ENCODE results near the gene DDO. TPM values are rescaled to one million over a fixed set of nuclear protein-coding genes. Genes with fewer than 3 reads are reported as not detected.

DDO gene
- total and polyA plus RNA-seq, 2 of the 8 experiments (the other 6 are each of a cell fraction or from before 2014, with no cell fraction given) = not detected

- 82% methylated on average over 5 of the region's 5 CpGs; no CpG with 5 or more reads in 1 of the 2 experiments for WGBS, 2 experiments (ENCODE audit: extremely low coverage in 1 of 2, insufficient coverage in 1 of 2, insufficient read length in 1 of 2, insufficient replicate concordance in 2 of 2, low coverage in 1 of 2, low lambda C conversion rate in 2 of 2, missing lambda C conversion rate in 1 of 2)
- H3K56ac ChIP-seq (replicated peaks; ENCODE audit: insufficient read length, low read depth, low read length) = no peak overlapping the region
- ChIA-PET CTCF (ENCODE audit: partially characterized antibody) (no interaction called here), POLR2A (ENCODE audit: partially characterized antibody) (no interaction called here)
- H3K4me3 ChIP-seq (ENCODE audit: extremely low read depth in 1 of 4, insufficient read depth in 2 of 4, low read depth in 3 of 4, low read length in 4 of 4) = no peak overlapping the region
- no peaks in the 10 kb centered on the region for H4K20me1 ChIP-seq (replicated peaks in 1 of 2; ENCODE audit: control insufficient read depth in 1 of 2, insufficient read depth in 2 of 2, low read length in 2 of 2)
- H2BK12ac ChIP-seq (ENCODE audit: low read depth, low read length) = no peak overlapping the region
- no peak overlapping the region for H3K9ac ChIP-seq (replicated peaks in 1 of 4; ENCODE audit: extremely low read depth in 1 of 4, low read depth in 3 of 4, low read length in 3 of 4)
- H4K5ac ChIP-seq (ENCODE audit: insufficient read length, low read depth, low read length) = no peak overlapping the region
- no peak overlapping the region for H2BK15ac ChIP-seq (ENCODE audit: low read length)
- H2AK5ac ChIP-seq (ENCODE audit: low read depth, low read length) = no peak overlapping the region
- H4K91ac ChIP-seq (replicated peaks; ENCODE audit: insufficient read length, low read length) = no peak overlapping the region
- H3K14ac ChIP-seq (ENCODE audit: insufficient read length) = no peak overlapping the region
- H2BK120ac ChIP-seq (replicated peaks; ENCODE audit: low read depth, low read length) = no peak overlapping the region
- no peaks in the 10 kb centered on the region for H3K36me3 ChIP-seq (ENCODE audit: control insufficient read depth in 2 of 4, insufficient read depth in 4 of 4, low read length in 3 of 4)
- H2AFZ ChIP-seq (ENCODE audit: low read length) = no peak overlapping the region
- no peak overlapping the region for H2BK20ac ChIP-seq (ENCODE audit: low read length)
- no peak for FAIRE-seq
- DNase-seq (ENCODE audit: low read depth in 1 of 2, low spot score in 2 of 2) = no peak
- no peaks in the 10 kb centered on the region for H3K9me3 ChIP-seq (ENCODE audit: insufficient read depth in 2 of 2, low read depth in 1 of 2, low read length in 1 of 2)
- H3K27ac ChIP-seq (ENCODE audit: low read depth, low read length) = no peak overlapping the region
- H3K18ac ChIP-seq (ENCODE audit: extremely low read depth, low read length) = no peak overlapping the region
- H3K4me1 ChIP-seq (replicated peaks in 1 of 4; ENCODE audit: control insufficient read depth in 3 of 4, insufficient read depth in 4 of 4, low read length in 3 of 4) = peaks cover 13 to 25% (median 18%) of the 10 kb centered on the region in 4 experiments
- no peak overlapping the region for H3K4me2 ChIP-seq (ENCODE audit: insufficient read depth in 1 of 2, low read depth in 2 of 2, low read length in 2 of 2)
- H3K79me1 ChIP-seq (ENCODE audit: low read depth, low read length) = no peaks in the 10 kb centered on the region
- no peak overlapping the region for H3K23ac ChIP-seq (ENCODE audit: insufficient read length)
- no peak overlapping the region for H2BK5ac ChIP-seq (ENCODE audit: low read depth, low read length)
- H4K8ac ChIP-seq (ENCODE audit: extremely low read depth, insufficient read depth, low read length) = no peak overlapping the region
- H3K27me3 ChIP-seq (replicated peaks in 1 of 4; ENCODE audit: control insufficient read depth in 3 of 4, extremely low read depth in 1 of 4, insufficient read depth in 3 of 4, low read length in 3 of 4) = peaks cover 8 to 24% (median 18%) of the 10 kb centered on the region in 4 experiments
- no peak overlapping the region for H3K4ac ChIP-seq (replicated peaks; ENCODE audit: insufficient read length, low read depth, low read length)
- no peaks in the 10 kb centered on the region for H3K79me2 ChIP-seq (ENCODE audit: control insufficient read depth in 1 of 2, insufficient read depth in 2 of 2, low read length in 2 of 2)
- peaks cover 4% of the 10 kb centered on the region for H3K23me2 ChIP-seq (ENCODE audit: low read depth, low read length)
- TF ChIP-seq CTCF (IDR thresholded peaks at IDR 0.05; ENCODE audit: control extremely low read depth in 1 of 3, insufficient read depth in 1 of 3, low read depth in 1 of 3, low read length in 3 of 3) (no peak), BACH1 (IDR thresholded peaks at IDR 0.05; ENCODE audit: low read length) (no peak), SIX5 (IDR thresholded peaks at IDR 0.05; ENCODE audit: low read depth, low read length) (no peak), ATF2 (IDR thresholded peaks at IDR 0.05; ENCODE audit: low read length) (no peak), CHD1 (IDR thresholded peaks at IDR 0.05; ENCODE audit: low read depth, low read length) (no peak), CBX8 (IDR thresholded peaks at IDR 0.05; ENCODE audit: borderline replicate concordance, low read depth, low read length) (no peak), TAF7 (optimal IDR thresholded peaks at IDR 0.05; ENCODE audit: borderline replicate concordance, low read depth, low read length) (no peak), SRF (IDR thresholded peaks at IDR 0.05; ENCODE audit: low read depth, low read length) (no peak), ASH2L (IDR thresholded peaks at IDR 0.05; ENCODE audit: low read length) (no peak), KDM4A (IDR thresholded peaks at IDR 0.05; ENCODE audit: low read depth, low read length, severe bottlenecking) (no peak), RXRA (IDR thresholded peaks at IDR 0.05; ENCODE audit: insufficient read depth, low read depth, low read length) (no peak)
These were observed 55.8 kb downstream of the DDO start for GRCh38 chr6:110359556-110359955.
